Stimulated activated CD4-positive, alpha-beta T cell treated with anti-CD3 and anti-CD28 coated beads, Interleukin-12 subunit alpha, Interleukin-12 subunit beta, amount 100 ng/mL, for 4 hours (primary cell): Measurements from ENCODE around the gene HOXD12.

Experiments
- DNase-seq: peaks from one replicate; pipeline ENCODE4 v3.0.0-alpha.2; 2020

Gene HOXD12

DNA sequence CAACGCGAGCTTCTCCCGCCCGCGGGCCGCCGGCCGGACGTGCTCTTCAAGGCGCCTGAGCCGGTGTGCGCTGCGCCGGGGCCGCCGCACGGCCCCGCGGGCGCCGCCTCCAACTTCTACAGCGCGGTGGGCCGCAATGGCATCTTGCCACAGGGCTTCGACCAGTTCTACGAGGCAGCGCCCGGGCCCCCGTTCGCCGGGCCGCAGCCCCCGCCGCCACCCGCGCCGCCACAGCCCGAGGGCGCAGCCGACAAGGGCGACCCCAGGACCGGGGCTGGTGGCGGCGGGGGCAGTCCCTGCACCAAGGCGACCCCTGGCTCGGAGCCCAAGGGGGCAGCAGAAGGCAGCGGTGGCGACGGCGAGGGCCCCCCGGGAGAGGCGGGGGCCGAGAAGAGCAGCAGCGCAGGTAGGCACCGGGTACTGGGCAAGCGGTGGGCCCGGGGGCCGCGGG lies 8.2 kb downstream of the HOXD12 start:
- DNase-seq: no peak

DNA sequence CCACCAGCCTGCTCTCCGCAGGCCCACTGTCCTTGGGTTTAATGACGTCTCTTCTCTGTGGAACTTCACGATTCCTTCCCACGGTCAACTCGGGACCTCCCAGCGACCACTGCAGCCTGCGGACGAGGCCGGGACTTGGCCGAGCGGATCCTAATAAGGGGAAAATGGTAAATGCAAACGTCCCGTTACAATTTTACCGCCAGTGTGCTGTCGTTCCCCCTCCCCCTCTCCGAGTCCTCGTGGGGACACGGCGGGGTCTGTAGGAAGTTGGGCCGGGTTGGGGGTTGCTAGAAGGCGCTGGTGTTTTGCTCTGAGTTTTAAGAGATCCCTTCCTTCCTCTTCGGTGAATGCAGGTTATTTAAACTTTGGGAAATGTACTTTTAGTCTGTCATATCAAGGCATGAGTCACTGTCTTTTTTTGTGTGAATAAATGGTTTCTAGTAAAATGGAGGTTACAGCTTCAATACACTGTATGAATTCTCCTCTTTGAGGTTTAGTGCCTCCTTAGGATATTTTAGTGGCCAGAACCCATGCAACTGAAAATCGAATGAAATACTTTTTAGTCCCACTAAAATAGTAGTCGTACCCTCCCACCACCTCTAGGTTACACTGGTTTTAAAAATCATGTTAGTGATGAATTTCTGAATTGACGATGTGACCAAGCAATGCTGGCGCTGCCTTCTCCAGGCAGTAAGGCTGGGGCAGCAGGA lies 9.8 kb downstream of the HOXD12 start:
- no peak for DNase-seq

DNA sequence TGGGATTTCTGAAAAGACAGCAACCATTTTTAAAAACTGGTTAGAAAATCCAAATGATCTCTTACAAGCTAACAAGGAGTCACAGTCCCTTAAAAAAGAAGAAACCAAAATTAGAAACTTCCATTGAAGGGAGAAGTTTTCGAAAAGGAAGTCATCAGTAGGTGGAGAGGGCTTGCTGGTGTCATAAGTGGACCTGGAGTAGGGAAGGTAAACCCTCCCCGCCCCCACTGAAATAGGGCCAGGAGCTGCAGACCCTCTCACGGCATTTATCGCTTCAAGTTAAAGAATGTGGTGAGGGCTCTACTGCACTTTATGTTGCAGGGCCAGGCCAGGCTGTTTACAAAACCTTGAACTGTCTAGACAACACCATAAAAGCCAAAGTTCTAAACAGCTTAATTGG lies 10.4 kb downstream of the HOXD12 start:
- no peak for DNase-seq

DNA sequence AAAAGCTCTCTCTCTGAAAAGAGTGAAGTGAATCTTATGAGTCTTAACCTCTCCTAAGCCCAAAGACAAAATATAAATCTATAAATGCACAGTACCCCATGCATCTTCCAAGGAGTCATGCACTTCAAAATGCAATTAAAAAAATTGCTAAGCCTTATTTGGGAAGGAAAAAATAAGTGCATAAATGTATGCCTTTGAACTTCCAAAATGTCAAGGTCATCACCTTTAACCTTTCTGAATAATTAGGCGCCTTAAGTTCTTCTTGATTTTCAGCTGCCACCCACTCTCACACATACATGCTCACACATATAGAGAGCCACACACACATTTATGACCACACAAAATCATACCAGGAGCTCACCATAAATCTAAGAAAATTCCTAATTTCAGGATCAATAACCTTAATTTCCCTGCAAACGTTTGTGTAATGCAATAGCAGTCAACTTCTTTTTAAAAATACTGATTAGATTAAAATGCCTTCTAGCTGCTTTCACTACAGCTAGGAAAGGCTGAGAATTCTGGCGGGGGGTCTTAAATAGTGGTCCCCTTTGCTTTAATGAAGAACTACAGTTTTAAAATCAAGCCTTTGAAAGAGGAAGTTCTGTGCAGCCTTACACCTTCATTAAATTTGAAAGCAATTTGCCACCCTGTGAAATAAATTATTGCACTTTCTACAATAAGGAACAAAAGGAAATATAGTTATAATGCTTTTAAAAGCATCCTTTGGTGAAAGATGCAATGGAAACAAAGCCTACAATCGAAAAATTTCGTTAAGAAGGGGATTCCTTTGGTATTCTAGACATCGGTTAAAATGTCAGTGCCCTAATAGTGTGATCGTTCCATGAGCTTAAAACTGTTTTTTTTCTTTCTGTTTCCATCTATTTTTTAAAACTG lies 11.1 kb downstream of the HOXD12 start:
- no peak for DNase-seq

DNA sequence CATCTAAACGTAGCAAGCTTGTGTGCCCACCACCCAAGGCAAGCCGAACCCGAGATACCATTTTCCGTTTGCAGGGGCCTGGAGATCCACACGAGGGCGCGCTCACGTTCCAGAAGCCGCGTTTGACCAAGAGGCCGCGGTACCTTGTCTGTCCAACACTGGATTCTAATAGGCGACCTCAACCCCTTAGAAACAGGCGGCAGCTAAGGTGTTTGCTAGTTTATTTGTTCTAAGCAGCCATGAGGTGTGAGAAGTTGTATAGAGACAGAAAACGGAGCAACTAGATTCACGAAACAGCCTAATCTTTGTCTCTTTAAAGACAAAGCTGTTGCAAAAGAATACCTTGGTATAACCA lies 11.7 kb downstream of the HOXD12 start:
- no peak for DNase-seq

DNA sequence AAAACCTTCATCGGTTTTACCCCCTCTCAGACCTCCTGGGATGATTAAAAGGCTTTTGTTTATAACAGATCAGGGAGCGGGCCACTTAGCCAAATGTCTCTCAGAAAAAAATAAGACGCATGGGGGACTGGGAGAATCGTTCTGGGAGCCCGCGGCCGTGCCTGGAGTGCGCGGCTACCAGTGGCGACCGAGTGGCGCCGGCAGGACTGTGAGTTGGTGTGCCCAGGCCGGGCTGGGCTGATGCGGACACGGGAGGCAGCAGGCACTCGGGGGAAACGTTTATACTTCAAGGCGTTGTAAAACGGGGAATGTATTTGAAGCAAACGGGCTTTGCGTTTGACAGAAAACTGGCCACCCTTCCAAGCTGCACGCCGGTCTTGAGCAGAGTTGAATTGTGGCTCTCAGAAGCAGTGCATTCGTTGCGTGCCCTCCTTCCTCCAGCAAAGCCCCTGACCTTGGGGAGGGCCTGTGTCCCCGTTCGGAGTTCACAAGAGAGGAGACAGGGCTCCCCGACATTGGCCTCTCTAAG lies 12.3 kb downstream of the HOXD12 start:
- DNase-seq: no peak

DNA sequence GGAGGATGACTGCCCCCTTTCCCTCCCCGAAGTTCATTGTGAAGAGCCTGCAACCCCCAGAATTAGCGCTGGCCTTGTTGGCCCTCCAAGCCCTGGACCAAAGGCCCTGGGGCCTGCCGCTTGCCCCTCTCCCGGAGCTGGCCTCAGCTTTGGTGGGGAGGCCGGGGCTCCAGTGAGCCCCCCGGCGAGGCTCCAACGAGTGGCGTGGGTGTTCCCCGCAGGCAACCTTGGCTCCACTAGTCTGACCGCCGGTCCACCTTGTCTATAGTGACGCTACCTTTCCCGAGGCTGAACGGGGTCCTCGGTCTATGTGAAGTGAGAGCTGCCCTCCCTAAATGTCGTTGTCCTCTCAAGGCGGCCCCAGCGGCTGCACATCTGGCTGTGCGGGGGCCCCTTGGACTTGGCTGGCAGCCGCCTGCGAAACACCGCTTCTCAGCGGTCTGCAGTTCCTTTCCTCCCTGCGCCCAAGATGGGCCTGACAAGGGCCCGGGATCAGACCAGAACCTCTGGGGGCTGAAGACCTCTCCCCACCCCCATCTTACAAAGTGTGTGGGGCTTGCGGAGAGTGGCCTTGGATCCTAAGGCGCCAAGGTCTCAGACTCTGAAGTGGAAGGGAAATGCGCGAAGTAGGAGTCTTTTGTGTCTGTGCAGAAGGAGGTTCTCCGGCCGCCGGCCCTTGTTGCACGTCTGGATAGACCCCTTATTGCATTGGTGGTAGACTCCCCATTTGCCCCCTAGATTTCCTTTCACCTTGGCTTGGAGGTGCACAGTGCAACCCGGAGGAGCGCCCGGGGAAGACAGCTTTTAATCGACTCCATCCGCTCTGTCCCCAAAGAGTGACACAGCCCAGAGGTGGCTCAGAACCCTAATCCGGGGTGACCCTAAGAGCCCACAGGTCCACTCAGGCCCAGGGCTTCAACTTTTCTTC lies 13.0 kb downstream of the HOXD12 start:
- no peak for DNase-seq

DNA sequence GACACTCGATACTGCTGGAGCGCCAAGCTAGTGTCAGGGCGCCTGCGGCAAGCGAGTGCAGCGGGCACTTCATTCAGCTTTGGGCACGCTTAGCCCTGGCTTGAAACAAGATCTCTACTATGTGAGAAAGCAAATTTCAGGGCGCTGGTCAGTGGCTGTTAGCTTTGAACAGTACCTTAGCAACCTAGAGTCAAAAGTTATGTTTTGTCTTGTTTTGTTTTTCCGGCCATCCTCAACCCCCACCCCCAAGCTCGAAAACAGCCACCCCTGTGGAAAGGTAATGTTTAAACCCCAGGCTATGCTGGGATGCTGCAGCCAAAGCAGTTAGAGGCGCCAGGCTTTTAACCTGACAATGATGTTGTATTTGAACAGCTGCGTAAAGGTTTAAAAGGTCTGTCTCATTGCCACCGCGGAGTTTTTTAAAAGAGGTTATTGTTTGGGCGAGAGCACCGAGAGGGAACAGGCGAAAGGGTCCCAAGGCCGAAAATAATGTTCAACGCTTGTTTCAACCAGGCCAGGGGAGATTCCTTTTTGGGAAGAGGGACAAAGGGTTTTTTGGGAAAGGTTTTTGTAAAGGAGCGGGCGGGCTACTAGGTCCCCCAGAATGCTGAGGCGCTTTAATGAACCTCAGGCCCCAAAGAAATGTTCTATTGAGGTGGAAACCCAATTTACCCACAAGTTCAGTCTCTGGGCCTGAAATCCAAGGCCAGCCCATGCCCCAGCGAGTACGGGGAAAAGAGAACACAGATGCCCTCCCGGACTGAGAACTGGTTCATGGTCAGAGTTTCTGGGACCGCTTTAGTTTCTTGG lies 14.7 kb downstream of the HOXD12 start:
- no peak for DNase-seq

DNA sequence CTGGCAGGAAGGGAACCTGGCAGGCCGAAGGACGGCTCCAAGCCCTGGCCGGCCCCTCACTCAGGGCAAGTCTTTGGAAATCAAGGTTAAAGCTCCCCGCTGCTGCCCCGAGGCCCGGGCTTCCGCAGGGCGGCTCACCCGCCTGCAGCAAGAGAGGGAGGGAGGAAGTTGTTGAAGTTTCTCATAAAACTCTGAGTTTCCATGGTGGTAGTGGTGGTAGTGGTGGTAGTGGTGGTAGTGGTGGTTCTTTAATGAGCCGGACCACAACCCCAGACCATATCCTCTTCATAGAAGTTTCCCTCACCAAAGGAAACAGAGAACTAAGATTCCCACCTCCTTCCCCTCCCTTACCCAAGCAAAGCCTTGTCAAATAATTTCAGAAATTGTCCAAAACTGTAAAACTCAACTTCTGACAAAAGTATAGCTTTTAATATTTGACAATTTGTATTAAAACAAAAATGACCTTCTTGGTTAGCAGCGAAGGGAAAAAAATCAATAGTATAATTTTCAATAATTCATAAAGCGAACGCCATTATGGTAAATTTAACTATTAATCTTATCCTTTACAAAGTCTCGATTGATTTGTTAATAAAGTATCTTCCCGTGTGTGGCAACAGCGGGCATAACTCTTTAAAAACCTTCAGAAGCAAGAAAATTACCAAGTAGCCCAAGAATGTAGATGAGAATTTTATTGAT lies 15.5 kb downstream of the HOXD12 start:
- DNase-seq: no peak

DNA sequence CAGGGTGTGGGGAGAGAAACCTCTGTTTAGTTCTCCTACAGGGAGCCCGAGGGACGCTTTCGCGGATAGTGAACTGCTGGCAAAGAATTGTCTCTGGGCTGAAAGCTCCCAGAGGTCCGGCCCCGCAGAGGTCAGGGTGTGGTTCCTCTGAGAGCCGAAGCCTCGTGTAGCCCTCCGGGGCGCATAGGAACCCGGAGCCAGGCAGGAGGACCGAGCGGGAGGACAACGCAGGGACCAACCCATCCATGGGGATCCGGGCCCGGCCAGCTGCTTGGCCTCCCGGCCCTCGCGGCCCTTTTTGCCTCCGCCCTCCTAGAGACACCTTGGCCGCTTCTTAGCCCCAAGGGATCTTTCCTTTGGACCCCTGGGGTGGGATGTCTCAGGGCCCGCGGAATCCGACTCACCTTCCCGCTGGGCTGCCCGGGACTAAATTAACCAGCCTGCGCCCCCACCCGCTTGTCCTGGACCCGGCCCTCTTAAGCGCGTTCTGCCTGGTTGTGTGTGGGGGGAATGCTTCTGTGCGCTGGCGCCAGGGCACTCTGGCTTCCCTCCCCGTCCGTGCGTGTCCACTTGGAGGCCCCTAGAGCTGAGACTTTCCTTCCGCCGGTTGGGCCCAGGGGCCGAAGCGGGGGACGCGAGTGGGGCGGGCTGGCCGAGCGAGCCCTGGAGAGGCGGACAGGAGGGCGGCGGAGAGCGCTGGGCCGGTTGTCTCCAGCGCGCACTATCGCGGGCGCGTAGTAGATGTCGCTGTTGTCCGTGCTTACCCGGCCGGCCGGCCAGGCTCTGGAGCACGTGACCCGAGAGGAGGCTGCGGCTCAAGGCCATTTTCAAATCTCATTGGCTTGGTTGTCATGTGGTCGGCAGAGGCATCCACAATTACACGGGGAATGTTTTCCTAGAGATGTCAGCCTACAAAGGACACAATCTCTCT lies 16.6 kb downstream of the HOXD12 start, which contains the start of gene HOXD10:
Gene HOXD10 (plus strand): TSS at position 896 of the 931 bp plus-strand sequence. CDS start 56 bp downstream, outside the sequence.
- DNase-seq: no peak

DNA sequence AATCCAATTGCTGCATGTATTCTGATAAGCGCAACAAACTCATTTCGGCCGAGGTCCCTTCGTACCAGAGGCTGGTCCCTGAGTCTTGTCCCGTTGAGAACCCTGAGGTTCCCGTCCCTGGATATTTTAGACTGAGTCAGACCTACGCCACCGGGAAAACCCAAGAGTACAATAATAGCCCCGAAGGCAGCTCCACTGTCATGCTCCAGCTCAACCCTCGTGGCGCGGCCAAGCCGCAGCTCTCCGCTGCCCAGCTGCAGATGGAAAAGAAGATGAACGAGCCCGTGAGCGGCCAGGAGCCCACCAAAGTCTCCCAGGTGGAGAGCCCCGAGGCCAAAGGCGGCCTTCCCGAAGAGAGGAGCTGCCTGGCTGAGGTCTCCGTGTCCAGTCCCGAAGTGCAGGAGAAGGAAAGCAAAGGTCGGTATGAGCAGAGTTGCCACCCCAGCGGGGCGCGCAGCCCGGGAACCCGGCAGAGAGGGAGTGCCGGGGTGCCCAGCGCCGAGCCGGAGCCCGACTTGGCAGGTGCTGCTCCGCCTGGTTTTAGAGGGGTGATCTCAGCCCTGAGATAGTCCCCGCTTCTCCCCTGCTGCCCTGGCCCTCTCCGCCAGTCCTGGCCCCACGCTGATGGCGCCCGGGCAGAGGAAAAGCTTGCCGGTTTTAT lies 17.7 kb downstream of the HOXD12 start:
- no peak for DNase-seq

DNA sequence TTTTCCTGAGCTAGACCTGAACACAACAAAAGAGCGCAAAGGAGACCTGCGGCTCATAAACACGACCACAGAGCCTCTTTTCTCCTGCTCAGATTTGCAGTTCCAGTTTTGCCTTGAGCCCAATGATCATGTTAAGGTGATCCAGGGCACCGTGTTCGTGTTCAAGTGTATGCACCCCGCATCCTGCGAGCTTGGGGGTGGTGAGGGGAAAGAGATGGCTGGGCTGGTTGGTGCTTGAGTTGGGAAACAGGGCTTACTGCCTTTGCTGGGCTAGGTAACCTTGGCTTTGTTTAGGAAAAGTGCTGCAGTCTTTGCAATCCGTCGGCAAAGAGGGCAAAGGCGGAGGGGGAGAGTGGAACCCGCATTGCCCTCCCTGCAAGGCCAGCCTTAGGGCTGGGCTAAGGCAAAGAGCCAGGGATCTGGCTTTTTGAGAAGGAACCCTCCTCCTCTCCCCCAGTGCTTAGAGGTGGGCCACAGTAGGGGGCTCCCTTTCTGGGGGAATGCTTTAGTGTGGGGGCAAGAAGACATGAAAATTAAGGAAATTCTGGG lies 18.3 kb downstream of the HOXD12 start:
- no peak for DNase-seq

DNA sequence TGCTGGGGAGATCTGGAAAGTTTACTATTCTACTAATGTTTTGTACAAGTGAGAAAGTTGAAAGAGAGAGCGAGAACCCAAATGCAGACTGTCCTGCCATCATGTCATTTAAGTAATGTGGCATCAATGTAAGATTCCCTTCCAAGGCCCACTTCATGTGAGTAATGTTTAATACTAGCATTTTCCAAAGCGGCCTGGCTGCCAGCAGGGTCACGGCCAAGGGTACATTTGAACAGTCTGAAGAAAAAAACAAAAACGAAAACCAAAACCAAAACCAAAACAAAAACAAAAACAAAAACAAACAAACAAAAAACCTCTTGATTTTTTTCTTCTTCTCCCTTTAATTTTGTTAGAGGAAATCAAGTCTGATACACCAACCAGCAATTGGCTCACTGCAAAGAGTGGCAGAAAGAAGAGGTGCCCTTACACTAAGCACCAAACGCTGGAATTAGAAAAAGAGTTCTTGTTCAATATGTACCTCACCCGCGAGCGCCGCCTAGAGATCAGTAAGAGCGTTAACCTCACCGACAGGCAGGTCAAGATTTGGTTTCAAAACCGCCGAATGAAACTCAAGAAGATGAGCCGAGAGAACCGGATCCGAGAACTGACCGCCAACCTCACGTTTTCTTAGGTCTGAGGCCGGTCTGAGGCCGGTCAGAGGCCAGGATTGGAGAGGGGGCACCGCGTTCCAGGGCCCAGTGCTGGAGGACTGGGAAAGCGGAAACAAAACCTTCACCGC lies 19.2 kb downstream of the HOXD12 start:
- DNase-seq: no peak

DNA sequence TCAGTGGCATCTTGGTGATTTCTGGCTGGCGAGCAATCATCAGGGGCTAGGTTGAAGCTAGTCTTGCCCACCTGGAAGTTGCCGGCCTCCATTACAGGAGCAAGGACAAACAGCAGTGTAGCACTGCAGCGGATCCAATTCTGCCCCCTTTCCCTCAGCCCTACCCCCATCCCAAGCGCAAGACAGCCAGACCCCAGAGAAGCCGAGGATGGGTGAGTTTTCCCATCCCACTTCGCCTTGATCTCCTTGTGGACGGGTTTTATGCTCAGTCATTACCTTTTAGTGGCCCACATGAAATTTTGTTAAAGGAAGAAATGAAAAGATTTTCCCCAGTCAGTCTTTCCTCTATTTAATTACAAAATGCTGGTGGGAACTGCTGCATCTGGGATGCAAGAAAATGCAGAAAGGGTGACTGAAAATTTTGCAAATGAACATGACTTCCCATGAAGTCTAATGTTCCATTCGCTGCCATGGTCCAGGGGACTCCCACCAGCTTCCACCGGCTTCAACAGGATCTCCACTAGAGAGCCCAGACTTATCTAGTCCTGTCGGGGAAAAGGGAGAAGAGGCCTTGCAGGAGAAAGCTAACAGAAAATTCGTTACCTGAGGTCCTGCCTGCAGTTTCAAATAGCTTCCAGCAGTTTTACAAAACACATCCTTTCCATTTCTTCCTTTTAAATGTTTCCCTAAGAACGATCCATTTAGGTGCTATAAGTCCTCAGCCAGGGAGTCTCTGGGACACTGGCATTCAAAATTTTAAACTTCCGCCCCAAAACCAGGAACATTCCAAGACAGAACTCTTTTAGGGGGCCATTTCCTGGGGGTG lies 21.0 kb downstream of the HOXD12 start:
- no peak for DNase-seq

DNA sequence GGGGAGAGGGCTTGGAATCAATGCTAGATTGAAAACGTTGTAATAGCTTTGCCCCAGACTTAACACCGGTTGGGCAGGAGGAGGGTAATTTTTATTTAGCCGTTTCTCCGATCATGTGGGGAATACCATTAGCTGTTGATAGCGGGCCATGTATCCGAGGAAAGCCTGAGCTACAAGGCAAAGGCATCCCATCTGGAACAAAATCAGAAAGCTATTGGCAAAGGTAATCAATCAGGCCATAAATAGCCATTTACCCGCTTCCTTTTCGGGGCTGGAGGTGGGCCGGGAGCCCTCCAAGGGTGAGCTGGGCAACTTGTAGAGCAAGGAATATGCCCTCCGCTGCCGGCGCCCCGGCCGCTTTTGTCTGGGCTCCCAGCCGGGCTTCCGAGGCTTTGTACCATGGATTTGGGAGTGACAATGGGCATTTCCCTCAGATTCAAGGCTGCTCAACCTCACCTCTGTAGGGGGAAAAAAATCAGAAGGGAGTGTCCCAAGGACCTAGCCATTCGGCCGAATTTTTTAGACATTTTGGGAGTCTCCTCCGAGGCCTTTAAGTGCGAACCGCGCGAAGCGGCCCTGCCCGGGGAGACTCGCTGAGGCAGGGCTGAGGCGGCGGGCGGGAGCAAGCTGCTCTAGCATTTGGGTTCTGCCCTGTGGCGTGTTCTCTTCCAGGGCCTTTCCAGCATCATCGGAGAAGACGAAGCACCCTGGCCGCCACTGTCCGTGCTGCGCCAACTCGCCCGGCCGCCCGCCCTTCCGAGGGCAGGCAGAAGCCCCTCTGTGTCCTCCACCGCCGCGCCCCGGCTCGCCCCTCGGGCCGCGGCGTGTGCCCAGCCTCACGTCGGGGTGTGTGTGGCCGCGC lies 21.8 kb downstream of the HOXD12 start:
- DNase-seq: no peak

DNA sequence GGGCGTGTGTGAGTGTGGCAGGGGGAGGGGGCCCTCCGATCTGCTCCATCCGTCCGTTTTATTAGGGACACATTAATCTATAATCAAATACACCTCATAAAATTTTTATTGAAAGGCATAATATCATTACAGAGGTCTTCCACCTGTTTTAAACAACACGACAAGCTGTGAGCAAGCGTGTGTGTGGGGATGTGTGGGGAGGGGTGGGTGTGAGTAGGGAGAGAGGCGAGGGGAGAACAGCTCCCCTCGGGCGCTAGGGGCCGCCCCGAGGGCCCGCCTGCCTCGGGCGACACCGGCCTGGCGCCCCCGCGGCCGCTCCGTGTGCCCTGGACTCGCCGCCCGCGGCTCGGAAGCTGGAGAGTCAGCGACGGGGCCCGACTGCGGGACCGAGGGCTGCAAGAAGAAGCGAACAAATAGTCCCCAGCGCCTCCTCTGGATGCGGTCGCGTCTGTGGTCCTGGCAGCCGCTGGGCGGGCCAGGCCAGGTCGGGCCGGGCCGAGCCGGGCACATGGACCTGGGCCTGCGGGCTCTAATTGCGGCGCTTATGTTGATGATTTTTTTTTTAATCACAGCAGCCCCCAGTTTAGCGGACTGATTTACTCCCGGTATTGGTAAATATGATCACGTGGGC lies 22.6 kb downstream of the HOXD12 start:
- DNase-seq: no peak
